ENCODE data around the gene PAX3. TPM values are rescaled to one million over a fixed set of nuclear protein-coding genes. Genes with fewer than 3 reads are reported as not detected.

Gene PAX3
- total and polyA plus RNA-seq, 2 of the 13 experiments (the other 11 are each of a cell fraction or from before 2014, with no cell fraction given) = 0.07 TPM; not detected in 1

DNA sequence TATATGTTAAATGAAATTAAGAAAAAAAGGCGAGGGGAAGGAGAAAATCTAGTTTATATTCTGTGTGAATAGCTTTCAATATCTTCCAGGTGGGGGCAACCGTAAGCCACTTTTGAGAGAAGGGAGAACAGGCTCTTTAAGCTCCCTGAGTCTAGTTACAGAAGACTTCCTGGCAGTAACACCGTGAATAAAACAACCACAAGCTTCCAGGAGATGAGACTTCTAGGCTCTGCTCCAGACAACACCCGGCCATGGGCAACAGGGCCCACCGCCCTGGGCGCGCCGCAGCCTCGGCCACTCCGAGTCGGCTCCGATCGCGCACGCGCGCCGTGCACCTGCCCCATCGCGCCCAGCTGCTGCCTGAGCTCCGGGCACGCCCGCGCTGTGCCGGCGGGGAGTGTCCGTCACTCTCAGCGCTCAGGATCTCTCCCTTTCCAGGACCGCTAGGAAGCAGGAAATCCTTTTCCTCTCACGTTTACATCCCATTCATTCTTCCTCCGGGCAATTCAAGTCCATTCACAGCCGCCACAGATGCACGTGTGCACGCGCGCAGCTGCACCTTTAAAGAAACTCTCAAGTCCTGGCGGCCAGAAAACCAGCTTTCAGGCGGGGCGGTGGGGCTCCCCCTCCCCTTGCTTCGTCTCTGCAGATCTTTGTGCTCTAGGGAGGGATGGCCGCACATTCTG lies 19.4 kb upstream of the PAX3 start (continued):
- TF ChIP-seq FOXA3 (CRISPR knock-in tag; IDR thresholded peaks at IDR 0.05) (no peak), DMAP1 (CRISPR knock-in tag; IDR thresholded peaks at IDR 0.05) (0 out of 2 replicates have a peak, but pooled peaks have one; percentile 31), PITX1 (CRISPR knock-in tag; IDR thresholded peaks at IDR 0.05) (0 out of 2 replicates have a peak, but pooled peaks have one; percentile 26), ZFP36L2 (CRISPR knock-in tag; IDR thresholded peaks at IDR 0.05) (no peak), SPEN (CRISPR knock-in tag; IDR thresholded peaks at IDR 0.05; ENCODE audit: low read depth) (0 out of 2 replicates have a peak, but pooled peaks have one; percentile 21), RAD21 (CRISPR knock-in tag; IDR thresholded peaks at IDR 0.05) (peak; percentile 64), FOXO1 (CRISPR knock-in tag; IDR thresholded peaks at IDR 0.05) (peak; percentile 42; the same call in 1 of the 2 replicates), ZNF547 (CRISPR knock-in tag; IDR thresholded peaks at IDR 0.05) (peak; percentile 86; the same call in 1 of the 2 replicates)
- TF ChIP-seq, protein P1, sequence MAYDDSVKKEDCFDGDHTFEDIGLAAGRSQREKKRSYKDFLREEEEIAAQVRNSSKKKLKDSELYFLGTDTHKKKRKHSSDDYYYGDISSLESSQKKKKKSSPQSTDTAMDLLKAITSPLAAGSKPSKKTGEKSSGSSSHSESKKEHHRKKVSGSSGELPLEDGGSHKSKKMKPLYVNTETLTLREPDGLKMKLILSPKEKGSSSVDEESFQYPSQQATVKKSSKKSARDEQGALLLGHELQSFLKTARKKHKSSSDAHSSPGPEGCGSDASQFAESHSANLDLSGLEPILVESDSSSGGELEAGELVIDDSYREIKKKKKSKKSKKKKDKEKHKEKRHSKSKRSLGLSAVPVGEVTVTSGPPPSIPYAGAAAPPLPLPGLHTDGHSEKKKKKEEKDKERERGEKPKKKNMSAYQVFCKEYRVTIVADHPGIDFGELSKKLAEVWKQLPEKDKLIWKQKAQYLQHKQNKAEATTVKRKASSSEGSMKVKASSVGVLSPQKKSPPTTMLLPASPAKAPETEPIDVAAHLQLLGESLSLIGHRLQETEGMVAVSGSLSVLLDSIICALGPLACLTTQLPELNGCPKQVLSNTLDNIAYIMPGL (CRISPR knock-in tag; IDR thresholded peaks at IDR 0.05; ENCODE audit: borderline replicate concordance in 1 of 2, low read depth in 1 of 2) = peak in 1 of 2 experiments; percentile 46; a peak in 1 of 4 replicates
- TF ChIP-seq, protein P2, sequence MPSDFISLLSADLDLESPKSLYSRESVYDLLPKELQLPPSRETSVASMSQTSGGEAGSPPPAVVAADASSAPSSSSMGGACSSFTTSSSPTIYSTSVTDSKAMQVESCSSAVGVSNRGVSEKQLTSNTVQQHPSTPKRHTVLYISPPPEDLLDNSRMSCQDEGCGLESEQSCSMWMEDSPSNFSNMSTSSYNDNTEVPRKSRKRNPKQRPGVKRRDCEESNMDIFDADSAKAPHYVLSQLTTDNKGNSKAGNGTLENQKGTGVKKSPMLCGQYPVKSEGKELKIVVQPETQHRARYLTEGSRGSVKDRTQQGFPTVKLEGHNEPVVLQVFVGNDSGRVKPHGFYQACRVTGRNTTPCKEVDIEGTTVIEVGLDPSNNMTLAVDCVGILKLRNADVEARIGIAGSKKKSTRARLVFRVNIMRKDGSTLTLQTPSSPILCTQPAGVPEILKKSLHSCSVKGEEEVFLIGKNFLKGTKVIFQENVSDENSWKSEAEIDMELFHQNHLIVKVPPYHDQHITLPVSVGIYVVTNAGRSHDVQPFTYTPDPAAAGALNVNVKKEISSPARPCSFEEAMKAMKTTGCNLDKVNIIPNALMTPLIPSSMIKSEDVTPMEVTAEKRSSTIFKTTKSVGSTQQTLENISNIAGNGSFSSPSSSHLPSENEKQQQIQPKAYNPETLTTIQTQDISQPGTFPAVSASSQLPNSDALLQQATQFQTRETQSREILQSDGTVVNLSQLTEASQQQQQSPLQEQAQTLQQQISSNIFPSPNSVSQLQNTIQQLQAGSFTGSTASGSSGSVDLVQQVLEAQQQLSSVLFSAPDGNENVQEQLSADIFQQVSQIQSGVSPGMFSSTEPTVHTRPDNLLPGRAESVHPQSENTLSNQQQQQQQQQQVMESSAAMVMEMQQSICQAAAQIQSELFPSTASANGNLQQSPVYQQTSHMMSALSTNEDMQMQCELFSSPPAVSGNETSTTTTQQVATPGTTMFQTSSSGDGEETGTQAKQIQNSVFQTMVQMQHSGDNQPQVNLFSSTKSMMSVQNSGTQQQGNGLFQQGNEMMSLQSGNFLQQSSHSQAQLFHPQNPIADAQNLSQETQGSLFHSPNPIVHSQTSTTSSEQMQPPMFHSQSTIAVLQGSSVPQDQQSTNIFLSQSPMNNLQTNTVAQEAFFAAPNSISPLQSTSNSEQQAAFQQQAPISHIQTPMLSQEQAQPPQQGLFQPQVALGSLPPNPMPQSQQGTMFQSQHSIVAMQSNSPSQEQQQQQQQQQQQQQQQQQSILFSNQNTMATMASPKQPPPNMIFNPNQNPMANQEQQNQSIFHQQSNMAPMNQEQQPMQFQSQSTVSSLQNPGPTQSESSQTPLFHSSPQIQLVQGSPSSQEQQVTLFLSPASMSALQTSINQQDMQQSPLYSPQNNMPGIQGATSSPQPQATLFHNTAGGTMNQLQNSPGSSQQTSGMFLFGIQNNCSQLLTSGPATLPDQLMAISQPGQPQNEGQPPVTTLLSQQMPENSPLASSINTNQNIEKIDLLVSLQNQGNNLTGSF (CRISPR knock-in tag; IDR thresholded peaks at IDR 0.05) = 0 out of 2 replicates have a peak, but pooled peaks have one; percentile 47
- TF ChIP-seq, protein P3, sequence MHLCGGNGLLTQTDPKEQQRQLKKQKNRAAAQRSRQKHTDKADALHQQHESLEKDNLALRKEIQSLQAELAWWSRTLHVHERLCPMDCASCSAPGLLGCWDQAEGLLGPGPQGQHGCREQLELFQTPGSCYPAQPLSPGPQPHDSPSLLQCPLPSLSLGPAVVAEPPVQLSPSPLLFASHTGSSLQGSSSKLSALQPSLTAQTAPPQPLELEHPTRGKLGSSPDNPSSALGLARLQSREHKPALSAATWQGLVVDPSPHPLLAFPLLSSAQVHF (CRISPR knock-in tag; IDR thresholded peaks at IDR 0.05) = no peak
- TF ChIP-seq, protein P4, sequence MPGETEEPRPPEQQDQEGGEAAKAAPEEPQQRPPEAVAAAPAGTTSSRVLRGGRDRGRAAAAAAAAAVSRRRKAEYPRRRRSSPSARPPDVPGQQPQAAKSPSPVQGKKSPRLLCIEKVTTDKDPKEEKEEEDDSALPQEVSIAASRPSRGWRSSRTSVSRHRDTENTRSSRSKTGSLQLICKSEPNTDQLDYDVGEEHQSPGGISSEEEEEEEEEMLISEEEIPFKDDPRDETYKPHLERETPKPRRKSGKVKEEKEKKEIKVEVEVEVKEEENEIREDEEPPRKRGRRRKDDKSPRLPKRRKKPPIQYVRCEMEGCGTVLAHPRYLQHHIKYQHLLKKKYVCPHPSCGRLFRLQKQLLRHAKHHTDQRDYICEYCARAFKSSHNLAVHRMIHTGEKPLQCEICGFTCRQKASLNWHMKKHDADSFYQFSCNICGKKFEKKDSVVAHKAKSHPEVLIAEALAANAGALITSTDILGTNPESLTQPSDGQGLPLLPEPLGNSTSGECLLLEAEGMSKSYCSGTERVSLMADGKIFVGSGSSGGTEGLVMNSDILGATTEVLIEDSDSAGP (CRISPR knock-in tag; IDR thresholded peaks at IDR 0.05; ENCODE audit: borderline replicate concordance) = peak; percentile 70; the same call in 1 of the 2 replicates
- TF ChIP-seq, protein P5, sequence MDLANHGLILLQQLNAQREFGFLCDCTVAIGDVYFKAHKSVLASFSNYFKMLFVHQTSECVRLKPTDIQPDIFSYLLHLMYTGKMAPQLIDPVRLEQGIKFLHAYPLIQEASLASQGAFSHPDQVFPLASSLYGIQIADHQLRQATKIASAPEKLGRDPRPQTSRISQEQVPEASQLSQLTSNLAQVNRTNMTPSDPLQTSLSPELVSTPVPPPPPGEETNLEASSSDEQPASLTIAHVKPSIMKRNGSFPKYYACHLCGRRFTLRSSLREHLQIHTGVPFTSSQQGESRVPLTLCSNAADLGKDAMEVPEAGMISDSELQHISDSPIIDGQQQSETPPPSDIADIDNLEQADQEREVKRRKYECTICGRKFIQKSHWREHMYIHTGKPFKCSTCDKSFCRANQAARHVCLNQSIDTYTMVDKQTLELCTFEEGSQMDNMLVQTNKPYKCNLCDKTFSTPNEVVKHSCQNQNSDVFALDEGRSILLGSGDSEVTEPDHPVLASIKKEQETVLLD (CRISPR knock-in tag; IDR thresholded peaks at IDR 0.05; ENCODE audit: low read depth) = no peak
- TF ChIP-seq, protein P6, sequence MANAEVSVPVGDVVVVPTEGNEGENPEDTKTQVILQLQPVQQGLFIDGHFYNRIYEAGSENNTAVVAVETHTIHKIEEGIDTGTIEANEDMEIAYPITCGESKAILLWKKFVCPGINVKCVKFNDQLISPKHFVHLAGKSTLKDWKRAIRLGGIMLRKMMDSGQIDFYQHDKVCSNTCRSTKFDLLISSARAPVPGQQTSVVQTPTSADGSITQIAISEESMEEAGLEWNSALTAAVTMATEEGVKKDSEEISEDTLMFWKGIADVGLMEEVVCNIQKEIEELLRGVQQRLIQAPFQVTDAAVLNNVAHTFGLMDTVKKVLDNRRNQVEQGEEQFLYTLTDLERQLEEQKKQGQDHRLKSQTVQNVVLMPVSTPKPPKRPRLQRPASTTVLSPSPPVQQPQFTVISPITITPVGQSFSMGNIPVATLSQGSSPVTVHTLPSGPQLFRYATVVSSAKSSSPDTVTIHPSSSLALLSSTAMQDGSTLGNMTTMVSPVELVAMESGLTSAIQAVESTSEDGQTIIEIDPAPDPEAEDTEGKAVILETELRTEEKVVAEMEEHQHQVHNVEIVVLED (CRISPR knock-in tag; IDR thresholded peaks at IDR 0.05; ENCODE audit: borderline replicate concordance) = 0 out of 2 replicates have a peak, but pooled peaks have one; percentile 35
